Dendritic cell treated with granulocyte-macrophage colony-stimulating factor and Interleukin-4, amounts not matched to agents 40 ng/mL and 50 ng/mL, for 4 days (primary cell): ENCODE measurements around the gene ZNF205.

Source experiments
- H3K27ac Mint-ChIP-seq: one replicate; pipeline ENCODE4 v1.8.0; 2022; ENCODE audit warnings: mild to moderate bottlenecking, mixed read lengths
- H3K27me3 Mint-ChIP-seq: one replicate; pipeline ENCODE4 v1.8.0; 2022; ENCODE audit warnings: mild to moderate bottlenecking, mixed read lengths
- H3K36me3 Mint-ChIP-seq: one replicate; pipeline ENCODE4 v1.8.0; 2022; ENCODE audit warnings: low read depth, mixed read lengths
- H3K4me1 Mint-ChIP-seq: one replicate; pipeline ENCODE4 v1.8.0; 2022; ENCODE audit warnings: low read depth, mixed read lengths
- H3K4me3 Mint-ChIP-seq: one replicate; pipeline ENCODE4 v1.8.0; 2022; ENCODE audit warnings: mild to moderate bottlenecking, moderate library complexity, mixed read lengths
- H3K9me3 Mint-ChIP-seq: one replicate; pipeline ENCODE4 v1.8.0; 2022; ENCODE audit warnings: mixed read lengths
- intact Hi-C: fragments of 100-400 bp; cut with micrococcal nuclease; formaldehyde crosslinking; loops from one replicate; pipeline ENCODE4 v1.15.0; 2022

ZNF205 gene

GRCh38 chr16:3101841-3102470 is 10.4 kb upstream of the ZNF205 start:
- H3K4me3 Mint-ChIP-seq = no peak overlapping the region
- peak overlapping the region; percentile 54 for H3K27ac Mint-ChIP-seq
- peaks cover 16% of the 10 kb centered on the region for H3K27me3 Mint-ChIP-seq
- H3K9me3 Mint-ChIP-seq = no peaks in the 10 kb centered on the region
- H3K36me3 Mint-ChIP-seq = no peaks in the 10 kb centered on the region
- peaks cover 57% of the 10 kb centered on the region for H3K4me1 Mint-ChIP-seq
- intact Hi-C loops = no loop called here

GRCh38 chr16:3106205-3106928 is 6.0 kb upstream of the ZNF205 start:
- Mint-ChIP-seq H3K9me3 (no peaks in the 10 kb centered on the region), H3K27me3 (peaks cover 13% of the 10 kb centered on the region), H3K4me3 (peak overlapping the region; percentile 82), H3K36me3 (no peaks in the 10 kb centered on the region), H3K4me1 (peaks cover 30% of the 10 kb centered on the region), H3K27ac (peak overlapping the region; percentile 79)
- intact Hi-C loops = no loop called here

- H3K4me3 Mint-ChIP-seq = peak overlapping the region; percentile 89
These were observed 642 bp downstream of the ZNF205 start for GRCh38 chr16:3112881-3113574.

GRCh38 chr16:3113765-3114479 is 1.5 kb downstream of the ZNF205 start:
- Mint-ChIP-seq H3K36me3 (peaks cover 55% of the 10 kb centered on the region), H3K27me3 (peaks cover 22% of the 10 kb centered on the region)

More at GRCh38 chr16:3112881-3113574, 642 bp downstream of the ZNF205 start:
- H3K36me3 Mint-ChIP-seq = peaks cover 46% of the 10 kb centered on the region
- peak overlapping the region; percentile 67 for H3K27ac Mint-ChIP-seq
- peaks cover 23% of the 10 kb centered on the region for H3K27me3 Mint-ChIP-seq
- intact Hi-C loops = no loop called here
- peaks cover 26% of the 10 kb centered on the region for H3K4me1 Mint-ChIP-seq
- H3K9me3 Mint-ChIP-seq = no peaks in the 10 kb centered on the region

GRCh38 chr16:3115003-3115402 is 2.6 kb downstream of the ZNF205 start:
- H3K27me3 Mint-ChIP-seq = peaks cover 15% of the 10 kb centered on the region
- peaks cover 26% of the 10 kb centered on the region for H3K4me1 Mint-ChIP-seq
- H3K9me3 Mint-ChIP-seq = no peaks in the 10 kb centered on the region
- no peak overlapping the region for H3K4me3 Mint-ChIP-seq
- H3K27ac Mint-ChIP-seq = no peak overlapping the region
- peaks cover 66% of the 10 kb centered on the region for H3K36me3 Mint-ChIP-seq
- intact Hi-C loops = no loop called here

More at GRCh38 chr16:3113765-3114479, 1.5 kb downstream of the ZNF205 start:
- no peaks in the 10 kb centered on the region for H3K9me3 Mint-ChIP-seq
- intact Hi-C loops = no loop called here
- no peak overlapping the region for H3K4me3 Mint-ChIP-seq
- H3K27ac Mint-ChIP-seq = peak overlapping the region; percentile 67
- peaks cover 26% of the 10 kb centered on the region for H3K4me1 Mint-ChIP-seq

- peaks cover 26% of the 10 kb centered on the region for H3K4me1 Mint-ChIP-seq
- intact Hi-C loops = no loop called here
These were observed 3.2 kb downstream of the ZNF205 start for GRCh38 chr16:3115561-3115960.

GRCh38 chr16:3118204-3118790 is 5.9 kb downstream of the ZNF205 start:
- Mint-ChIP-seq H3K4me3 (no peak overlapping the region), H3K27ac (no peak overlapping the region), H3K27me3 (peaks cover 5% of the 10 kb centered on the region), H3K36me3 (peaks cover 73% of the 10 kb centered on the region), H3K4me1 (peaks cover 19% of the 10 kb centered on the region), H3K9me3 (no peaks in the 10 kb centered on the region)
- intact Hi-C loops = no loop called here

More at GRCh38 chr16:3115561-3115960, 3.2 kb downstream of the ZNF205 start:
- Mint-ChIP-seq H3K27me3 (peaks cover 11% of the 10 kb centered on the region), H3K4me3 (no peak overlapping the region), H3K9me3 (no peaks in the 10 kb centered on the region), H3K36me3 (peaks cover 72% of the 10 kb centered on the region), H3K27ac (no peak overlapping the region)

- intact Hi-C loops = no loop called here
- Mint-ChIP-seq H3K27ac (no peak overlapping the region), H3K36me3 (peaks cover 73% of the 10 kb centered on the region), H3K4me1 (peaks cover 19% of the 10 kb centered on the region), H3K27me3 (peaks cover 6% of the 10 kb centered on the region), H3K9me3 (no peaks in the 10 kb centered on the region), H3K4me3 (no peak overlapping the region)
These were observed 6.5 kb downstream of the ZNF205 start for GRCh38 chr16:3118846-3119245.

- H3K9me3 Mint-ChIP-seq = no peaks in the 10 kb centered on the region
- intact Hi-C loops = no loop called here
- no peak overlapping the region for H3K4me3 Mint-ChIP-seq
These were observed 6.9 kb downstream of the ZNF205 start for GRCh38 chr16:3119286-3119685.

DNA sequence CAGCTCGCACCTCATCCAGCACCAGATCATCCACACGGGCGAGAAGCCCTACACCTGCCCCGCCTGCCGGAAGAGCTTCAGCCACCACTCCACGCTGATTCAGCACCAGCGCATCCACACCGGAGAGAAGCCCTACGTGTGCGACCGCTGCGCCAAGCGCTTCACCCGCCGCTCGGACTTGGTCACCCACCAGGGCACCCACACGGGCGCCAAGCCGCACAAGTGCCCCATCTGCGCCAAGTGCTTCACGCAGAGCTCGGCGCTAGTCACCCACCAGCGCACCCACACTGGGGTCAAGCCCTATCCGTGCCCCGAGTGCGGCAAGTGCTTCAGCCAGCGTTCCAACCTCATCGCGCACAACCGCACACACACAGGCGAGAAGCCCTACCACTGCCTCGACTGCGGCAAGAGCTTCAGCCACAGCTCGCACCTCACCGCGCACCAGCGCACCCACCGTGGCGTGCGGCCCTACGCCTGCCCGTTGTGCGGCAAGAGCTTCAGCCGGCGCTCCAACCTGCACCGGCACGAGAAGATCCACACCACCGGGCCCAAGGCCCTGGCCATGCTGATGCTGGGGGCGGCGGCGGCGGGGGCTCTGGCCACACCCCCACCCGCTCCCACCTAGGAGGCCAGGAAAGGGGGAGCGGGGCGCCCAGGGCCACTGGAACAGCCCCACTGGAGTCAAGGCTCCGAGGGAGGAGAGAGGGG is 7.5 kb downstream of the ZNF205 start:
- peaks cover 16% of the 10 kb centered on the region for H3K4me1 Mint-ChIP-seq
- H3K4me3 Mint-ChIP-seq = no peak overlapping the region
- peaks cover 73% of the 10 kb centered on the region for H3K36me3 Mint-ChIP-seq
- H3K27me3 Mint-ChIP-seq = peaks cover 6% of the 10 kb centered on the region
- H3K27ac Mint-ChIP-seq = no peak overlapping the region
- no peaks in the 10 kb centered on the region for H3K9me3 Mint-ChIP-seq
- intact Hi-C loops = no loop called here

More at GRCh38 chr16:3119286-3119685, 6.9 kb downstream of the ZNF205 start:
- no peak overlapping the region for H3K27ac Mint-ChIP-seq
- peaks cover 6% of the 10 kb centered on the region for H3K27me3 Mint-ChIP-seq
- H3K36me3 Mint-ChIP-seq = peaks cover 73% of the 10 kb centered on the region
- peaks cover 17% of the 10 kb centered on the region for H3K4me1 Mint-ChIP-seq

- no peaks in the 10 kb centered on the region for H3K9me3 Mint-ChIP-seq
- intact Hi-C loops = no loop called here
- H3K4me3 Mint-ChIP-seq = no peak overlapping the region
- H3K27ac Mint-ChIP-seq = no peak overlapping the region
- H3K4me1 Mint-ChIP-seq = peaks cover 20% of the 10 kb centered on the region
- H3K27me3 Mint-ChIP-seq = peaks cover 6% of the 10 kb centered on the region
- H3K36me3 Mint-ChIP-seq = peaks cover 72% of the 10 kb centered on the region
These were observed 8.0 kb downstream of the ZNF205 start for GRCh38 chr16:3120435-3120834.

DNA sequence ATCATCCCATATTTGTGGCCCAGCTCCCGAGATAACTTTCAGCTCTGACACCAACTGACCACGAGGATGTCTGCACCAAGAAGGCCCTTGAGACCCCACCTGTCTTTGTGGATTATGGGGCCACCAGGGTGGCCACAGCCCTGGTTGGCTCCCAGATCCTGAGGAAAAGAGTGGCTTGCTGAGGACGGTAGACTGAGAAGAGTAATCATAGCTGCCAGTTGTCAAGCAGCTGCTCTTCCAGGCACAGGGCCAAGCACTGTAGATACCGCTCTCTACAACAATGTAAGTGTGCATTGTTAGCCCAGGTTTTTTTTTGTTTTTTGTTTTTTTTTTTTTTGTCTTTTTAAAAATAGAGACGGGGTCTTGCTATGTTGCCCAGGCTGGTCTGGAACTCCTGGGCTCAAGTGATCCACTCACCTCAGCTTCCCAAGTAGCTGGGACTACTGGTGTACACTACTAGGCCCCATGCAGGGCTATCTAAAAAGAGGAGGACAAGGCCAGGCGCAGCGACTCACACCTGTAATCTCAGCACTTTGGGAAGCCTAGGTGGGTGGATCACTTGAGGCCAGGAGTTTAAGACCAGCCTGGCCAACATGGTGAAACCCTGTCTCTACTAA is 9.6 kb downstream of the ZNF205 start:
- peaks cover 58% of the 10 kb centered on the region for H3K36me3 Mint-ChIP-seq
- no peaks in the 10 kb centered on the region for H3K9me3 Mint-ChIP-seq
- H3K27me3 Mint-ChIP-seq = peaks cover 6% of the 10 kb centered on the region
- H3K4me3 Mint-ChIP-seq = no peak overlapping the region
- intact Hi-C loops = no loop called here
- H3K27ac Mint-ChIP-seq = no peak overlapping the region
- H3K4me1 Mint-ChIP-seq = peaks cover 22% of the 10 kb centered on the region
